Gastroesophageal sphincter (tissue), 4 donors: ENCODE results near the gene ODAD4. TPM values are rescaled to one million over a fixed set of nuclear protein-coding genes. Genes with fewer than 3 reads are reported as not detected.

Experiments used
- ATAC-seq: fragments of 150-250 bp; one replicate; pipeline ENCODE4 v1.9.1; 2016; ENCODE audit warnings: mild to moderate bottlenecking, moderate library complexity
- H3K27ac ChIP-seq, 4 donors: fragments of 200-600 bp; sonication (generic) in 3 of 4; 1 replicate in 3 of 4; 2 replicates in 1 of 4; pipeline ENCODE4 v1.5.1; 2016 to 2019
- H3K27me3 ChIP-seq: fragments of 200-600 bp; sonication (generic); one replicate; pipeline ENCODE4 v1.5.1; 2019
- H3K36me3 ChIP-seq, 2 donors: fragments of 200-600 bp; sonication (generic); one replicate each; pipeline ENCODE4 v1.5.1; 2019; ENCODE audit warnings: control low read depth in 1 of 2
- H3K4me1 ChIP-seq, 3 donors: fragments of 200-600 bp; sonication (generic); 1 replicate in 2 of 3; 2 replicates in 1 of 3; pipeline ENCODE4 v1.5.1; 2016 to 2019; ENCODE audit warnings: control low read depth in 2 of 3
- H3K4me3 ChIP-seq, 2 donors: fragments of 200-600 bp; sonication (generic); one replicate each; pipeline ENCODE4 v1.5.1; 2019; ENCODE audit warnings: mild to moderate bottlenecking in 1 of 2, moderate library complexity in 1 of 2
- H3K9me3 ChIP-seq, 3 donors: fragments of 200-600 bp; sonication (generic); one replicate each; pipeline ENCODE4 v1.5.1; 2017 to 2019; ENCODE audit warnings: control low read depth in 2 of 3
- EP300 ChIP-seq: sonication (generic); formaldehyde crosslinking; IDR thresholded peaks from one replicate; pipeline ENCODE4 v1.6.1; 2017; ENCODE audit warnings: antibody characterized with exemption, mild to moderate bottlenecking
- POLR2A ChIP-seq, 2 donors: fragments of 450-650 bp; IDR thresholded peaks; one replicate each; pipeline ENCODE4 v1.6.1; 2017; ENCODE audit warnings: antibody characterized with exemption in 2 of 2, mild to moderate bottlenecking in 2 of 2, moderate library complexity in 1 of 2
- POLR2AphosphoS5 ChIP-seq: sonication (generic); formaldehyde crosslinking; IDR thresholded peaks from one replicate; pipeline ENCODE4 v1.6.1; 2017; ENCODE audit warnings: antibody characterized with exemption
- WGBS, 2 donors: methylation state at CpG; one replicate each; pipeline ENCODE4 v1.1.5; 2018; ENCODE audit warnings: low coverage in 1 of 2; 5-methylcytosine and 5-hydroxymethylcytosine counted together
- total RNA-seq, 4 donors: library from RNA; depleted of rRNA; stranded (reverse); fragments of >200 nt; gene quantifications; one replicate each; pipeline ENCODE4 v1.1.0, GENCODE V29; 2016
- TF ChIP-seq, protein P1 (sequence below), 4 experiments: fragments of 200-600 bp in 2 of 4; fragments of 450-650 bp in 2 of 4; sonication (generic) in 1 of 4; IDR thresholded peaks; one replicate each; pipeline ENCODE4 v1.5.1; 2017 to 2019; ENCODE audit warnings: antibody characterized with exemption in 4 of 4, mild to moderate bottlenecking in 2 of 4, moderate library complexity in 2 of 4

The ODAD4 gene
- total RNA-seq, 4 donors from 2014 or later: 0.19 to 2.2 (median 0.60) TPM

DNA sequence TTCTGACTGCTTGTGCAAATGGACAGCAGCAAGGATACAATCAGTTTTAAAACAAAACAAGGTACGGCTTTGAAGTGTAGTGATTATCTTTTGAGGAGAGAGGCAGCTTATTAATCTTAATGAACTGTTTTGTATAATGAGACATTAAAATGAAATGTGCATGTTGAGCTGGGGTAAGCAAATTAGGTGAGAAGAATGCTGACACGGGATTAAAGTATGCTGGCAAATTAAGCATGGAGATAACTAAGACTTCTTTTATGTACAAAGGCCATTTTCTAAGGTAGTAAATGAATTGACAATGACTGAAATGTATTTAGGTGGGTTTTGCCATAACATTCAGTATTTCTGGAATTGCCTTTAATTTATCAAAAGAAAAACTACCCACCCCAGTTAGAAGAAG is 68.1 kb downstream of the ODAD4 start:
- H3K36me3 ChIP-seq: peaks cover 5 to 99% of the 10 kb centered on the region in 2 donors
- H3K4me1 ChIP-seq: peaks cover 0 to 20% (median 0%) of the 10 kb centered on the region in 3 donors
- no peak overlapping the region for H3K27ac ChIP-seq
- H3K27me3 ChIP-seq: no peaks in the 10 kb centered on the region
- no peak overlapping the region for H3K4me3 ChIP-seq
- H3K9me3 ChIP-seq: no peaks in the 10 kb centered on the region
- no peak for ATAC-seq
- TF ChIP-seq POLR2AphosphoS5: no peak
- TF ChIP-seq, protein P1, sequence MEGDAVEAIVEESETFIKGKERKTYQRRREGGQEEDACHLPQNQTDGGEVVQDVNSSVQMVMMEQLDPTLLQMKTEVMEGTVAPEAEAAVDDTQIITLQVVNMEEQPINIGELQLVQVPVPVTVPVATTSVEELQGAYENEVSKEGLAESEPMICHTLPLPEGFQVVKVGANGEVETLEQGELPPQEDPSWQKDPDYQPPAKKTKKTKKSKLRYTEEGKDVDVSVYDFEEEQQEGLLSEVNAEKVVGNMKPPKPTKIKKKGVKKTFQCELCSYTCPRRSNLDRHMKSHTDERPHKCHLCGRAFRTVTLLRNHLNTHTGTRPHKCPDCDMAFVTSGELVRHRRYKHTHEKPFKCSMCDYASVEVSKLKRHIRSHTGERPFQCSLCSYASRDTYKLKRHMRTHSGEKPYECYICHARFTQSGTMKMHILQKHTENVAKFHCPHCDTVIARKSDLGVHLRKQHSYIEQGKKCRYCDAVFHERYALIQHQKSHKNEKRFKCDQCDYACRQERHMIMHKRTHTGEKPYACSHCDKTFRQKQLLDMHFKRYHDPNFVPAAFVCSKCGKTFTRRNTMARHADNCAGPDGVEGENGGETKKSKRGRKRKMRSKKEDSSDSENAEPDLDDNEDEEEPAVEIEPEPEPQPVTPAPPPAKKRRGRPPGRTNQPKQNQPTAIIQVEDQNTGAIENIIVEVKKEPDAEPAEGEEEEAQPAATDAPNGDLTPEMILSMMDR (IDR thresholded peaks at IDR 0.05): no peak
- TF ChIP-seq EP300: no peak
- no peak for TF ChIP-seq POLR2A (IDR thresholded peaks at IDR 0.05)
- 33 to 44% methylated on average over 1 to 2 of the region's 2 CpGs for WGBS, 2 donors

DNA sequence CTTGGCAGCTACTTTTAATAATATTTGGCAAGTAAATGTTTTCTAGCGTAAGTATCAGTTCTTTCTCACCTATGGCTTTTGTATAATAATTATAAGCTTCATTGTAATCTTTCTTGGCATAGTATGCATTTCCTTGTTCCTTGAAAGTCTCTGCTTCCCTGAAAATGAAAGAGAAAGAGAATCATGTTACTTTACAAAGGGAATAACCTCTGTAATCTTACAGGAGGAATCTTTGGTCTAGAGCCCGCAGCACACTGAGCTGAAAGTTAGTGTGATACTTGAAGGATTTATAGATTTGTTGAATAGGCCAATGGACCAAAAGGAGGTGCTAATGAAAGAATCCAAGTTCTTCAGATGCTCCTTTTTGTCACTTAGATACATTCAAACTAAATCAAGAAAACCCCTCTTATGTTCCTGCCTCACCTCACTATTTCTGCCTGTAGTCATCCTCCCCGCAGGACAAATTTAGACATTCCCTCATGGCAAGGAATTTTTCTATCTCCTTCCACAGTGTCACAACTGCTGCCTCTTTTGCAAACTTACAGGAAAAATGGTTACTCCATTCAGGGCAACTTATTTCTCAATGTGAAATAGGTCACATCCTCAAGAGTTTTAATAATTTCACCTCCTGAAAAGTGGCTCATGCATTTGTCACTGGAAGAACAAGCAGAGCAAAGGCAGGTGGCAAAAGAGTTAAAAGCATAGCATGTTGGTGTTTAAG is 70.2 kb downstream of the ODAD4 start:
- 67 to 81% methylated on average over 1 to 3 of the region's 3 CpGs for WGBS, 2 donors
- H3K27ac ChIP-seq: no peak overlapping the region
- ATAC-seq: no peak
- TF ChIP-seq, protein P1 (IDR thresholded peaks at IDR 0.05): no peak
- TF ChIP-seq POLR2AphosphoS5: no peak
- TF ChIP-seq EP300: no peak
- TF ChIP-seq POLR2A (IDR thresholded peaks at IDR 0.05): no peak
- H3K36me3 ChIP-seq: peaks cover 5 to 78% of the 10 kb centered on the region in 2 donors
- no peak overlapping the region for H3K4me3 ChIP-seq
- no peaks in the 10 kb centered on the region for H3K27me3 ChIP-seq
- no peaks in the 10 kb centered on the region for H3K9me3 ChIP-seq
- peaks cover 0 to 37% (median 0%) of the 10 kb centered on the region in 3 donors for H3K4me1 ChIP-seq

DNA sequence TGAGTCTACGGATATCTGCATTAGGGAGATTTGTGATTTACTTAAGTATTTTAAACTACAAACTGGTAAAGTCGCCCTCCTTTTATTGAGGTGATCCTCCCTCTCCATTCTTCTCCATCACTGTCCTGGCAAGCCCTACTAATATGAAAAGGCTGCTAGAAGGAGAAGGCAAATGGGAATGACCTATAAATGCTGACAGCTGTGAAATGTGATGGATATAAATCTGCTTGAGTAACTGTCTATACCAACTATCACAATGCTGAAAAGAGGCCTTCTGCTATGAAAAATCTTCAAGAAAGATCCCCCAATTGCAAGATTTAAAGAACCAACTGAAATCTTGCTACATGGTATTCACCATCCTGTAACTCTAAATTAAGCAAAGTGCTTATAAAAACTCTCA is 71.3 kb downstream of the ODAD4 start:
- no peak for ATAC-seq
- 65 to 85% methylated on average over 2 of the region's 2 CpGs for WGBS, 2 donors
- Histone ChIP-seq H3K4me3 (no peak overlapping the region), H3K9me3 (no peaks in the 10 kb centered on the region), H3K36me3 (peaks cover 5 to 67% of the 10 kb centered on the region in 2 donors), H3K4me1 (peaks cover 0 to 47% (median 0%) of the 10 kb centered on the region in 3 donors), H3K27ac (no peak overlapping the region), H3K27me3 (no peaks in the 10 kb centered on the region)
- TF ChIP-seq, protein P1 (IDR thresholded peaks at IDR 0.05): no peak
- TF ChIP-seq POLR2A (IDR thresholded peaks at IDR 0.05): no peak
- no peak for TF ChIP-seq EP300
- TF ChIP-seq POLR2AphosphoS5: no peak

DNA sequence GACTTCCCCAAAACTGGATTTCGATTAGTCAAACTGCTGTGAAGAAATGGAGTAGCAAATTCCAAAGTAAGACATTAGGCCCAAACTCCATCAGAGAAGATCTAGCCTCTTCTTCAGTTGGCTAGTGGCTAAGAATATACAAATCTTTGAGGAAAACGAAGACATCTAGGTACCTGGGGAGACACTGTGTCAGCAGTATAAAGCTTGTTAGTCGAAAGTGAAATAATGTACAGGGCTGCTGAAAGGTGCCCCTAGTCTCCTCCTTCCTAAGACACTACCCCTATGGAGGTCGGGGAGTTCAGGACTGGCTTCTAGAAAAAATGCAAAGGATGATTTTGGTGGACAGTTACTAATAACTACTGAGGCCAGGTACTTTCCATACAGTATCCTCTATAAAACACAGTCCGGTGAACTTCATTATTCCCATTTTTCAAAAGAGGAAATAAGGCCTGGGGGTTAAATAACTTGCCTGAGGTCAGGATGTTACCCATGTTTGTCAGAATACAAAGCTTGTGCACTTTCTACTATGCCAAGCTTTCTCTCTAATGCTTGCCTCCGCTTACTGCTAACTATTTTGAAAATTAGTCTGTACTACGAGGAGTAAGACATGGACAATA is 71.9 kb downstream of the ODAD4 start:
- peaks cover 0 to 51% (median 0%) of the 10 kb centered on the region in 3 donors for H3K4me1 ChIP-seq
- no peak overlapping the region for H3K4me3 ChIP-seq
- no peak for ATAC-seq
- peaks cover 5 to 61% of the 10 kb centered on the region in 2 donors for H3K36me3 ChIP-seq
- no peak overlapping the region for H3K27ac ChIP-seq
- TF ChIP-seq POLR2AphosphoS5: no peak
- no peak for TF ChIP-seq EP300
- H3K27me3 ChIP-seq: no peaks in the 10 kb centered on the region
- 83 to 86% methylated on average over 7 of the region's 7 CpGs for WGBS, 2 donors
- H3K9me3 ChIP-seq: no peaks in the 10 kb centered on the region

DNA sequence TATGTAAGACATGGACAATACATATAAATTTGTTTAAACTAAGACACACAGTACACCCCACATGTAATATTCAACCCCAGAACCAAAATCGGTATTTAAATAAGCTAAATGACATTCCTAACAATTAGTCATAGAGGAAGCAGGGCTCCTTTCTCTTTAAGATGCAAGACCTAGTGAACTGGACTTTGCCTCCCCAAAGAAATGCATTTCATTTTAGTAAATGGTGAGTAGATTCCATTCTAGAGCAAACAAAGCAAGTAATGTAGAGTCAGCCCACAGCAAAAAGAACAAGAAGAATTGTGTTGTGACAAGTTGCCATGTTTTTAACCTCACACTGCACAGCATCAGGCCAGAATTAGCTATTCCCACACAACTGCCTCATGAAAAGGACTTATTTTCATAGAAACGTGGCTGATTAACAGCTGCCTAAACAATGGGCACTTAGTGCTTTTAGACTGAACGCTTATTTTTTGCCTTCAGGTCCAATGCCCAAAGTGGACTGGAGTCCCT is 72.4 kb downstream of the ODAD4 start:
- no peak overlapping the region for H3K27ac ChIP-seq
- ATAC-seq: no peak
- no peak for TF ChIP-seq EP300
- no peak for TF ChIP-seq POLR2AphosphoS5
- TF ChIP-seq, protein P1 (IDR thresholded peaks at IDR 0.05): no peak
- no peak for TF ChIP-seq POLR2A (IDR thresholded peaks at IDR 0.05)
- peaks cover 5 to 55% of the 10 kb centered on the region in 2 donors for H3K36me3 ChIP-seq
- WGBS, 2 donors: 69 to 71% methylated on average over 3 of the region's 3 CpGs
- H3K9me3 ChIP-seq: no peaks in the 10 kb centered on the region
- no peak overlapping the region for H3K4me3 ChIP-seq
- H3K4me1 ChIP-seq: peaks cover 0 to 56% (median 0%) of the 10 kb centered on the region in 3 donors
- H3K27me3 ChIP-seq: no peaks in the 10 kb centered on the region
